NCI-H2227 (cell line): Measurements from ENCODE around the gene MEDAG.

Source experiments
- DNase-seq: peaks from one replicate; lab custom pipeline; 2025; ENCODE audit not compliant: unreplicated experiment; lab: John Stamatoyannopoulos, UW

MEDAG gene

DNA sequence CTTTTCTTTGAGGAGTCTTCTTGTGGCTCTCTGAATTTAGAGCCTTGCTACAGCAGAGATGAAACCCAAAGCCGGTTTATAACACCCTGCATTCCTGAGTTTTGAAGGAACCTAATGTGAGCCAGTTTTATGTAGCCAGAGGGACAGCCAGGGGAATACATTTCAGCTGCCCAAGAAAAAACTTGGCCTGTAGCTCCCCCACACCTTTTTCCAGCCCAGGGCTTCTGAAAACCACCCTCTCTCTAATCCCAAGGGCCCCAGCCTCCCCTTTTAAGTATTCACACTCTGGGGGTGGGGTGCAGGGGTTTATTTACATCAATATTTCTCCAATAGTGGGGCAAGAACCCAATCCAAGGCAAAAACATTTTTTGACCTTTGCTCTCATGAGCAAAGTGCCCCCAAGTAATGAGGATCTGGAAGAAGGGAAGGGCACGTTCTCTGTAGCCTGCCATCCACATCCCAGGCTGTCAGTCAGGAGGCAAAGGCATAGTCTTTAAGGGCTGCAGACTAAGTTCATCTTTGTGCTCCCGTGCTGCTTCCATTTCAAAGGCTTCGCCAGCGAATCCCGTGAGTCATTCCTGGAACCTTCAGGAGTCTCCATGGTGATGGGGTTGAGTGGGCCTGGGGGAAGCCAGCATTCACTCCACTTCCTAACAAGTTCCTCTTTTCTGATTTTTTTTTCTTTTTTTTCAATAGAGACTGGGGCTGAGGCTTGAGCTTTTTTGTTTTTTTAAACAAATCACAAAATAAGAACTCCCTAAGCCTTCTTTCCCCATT lies 33.2 kb upstream of the MEDAG start:
- DNase-seq = peak; percentile 56

DNA sequence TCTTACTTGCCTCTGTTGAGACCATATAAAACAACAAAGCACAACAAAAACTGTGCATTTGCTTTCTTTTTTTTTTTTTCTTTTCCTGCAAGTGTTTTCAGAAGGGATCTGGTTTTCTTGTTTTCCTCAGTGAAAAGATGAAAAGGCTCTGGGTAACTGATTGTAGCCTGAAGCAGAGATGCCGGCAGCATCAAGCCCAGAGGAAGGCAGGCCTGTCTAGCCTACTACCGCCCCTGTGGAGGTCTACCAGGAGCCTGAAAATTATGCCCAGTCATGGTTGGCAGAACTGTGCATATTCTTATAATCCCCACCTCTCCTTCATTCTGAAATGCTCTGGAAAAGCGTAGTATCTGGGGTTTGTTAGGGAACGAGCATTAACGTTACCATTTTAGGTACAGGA lies 32.6 kb upstream of the MEDAG start:
- DNase-seq = no peak

DNA sequence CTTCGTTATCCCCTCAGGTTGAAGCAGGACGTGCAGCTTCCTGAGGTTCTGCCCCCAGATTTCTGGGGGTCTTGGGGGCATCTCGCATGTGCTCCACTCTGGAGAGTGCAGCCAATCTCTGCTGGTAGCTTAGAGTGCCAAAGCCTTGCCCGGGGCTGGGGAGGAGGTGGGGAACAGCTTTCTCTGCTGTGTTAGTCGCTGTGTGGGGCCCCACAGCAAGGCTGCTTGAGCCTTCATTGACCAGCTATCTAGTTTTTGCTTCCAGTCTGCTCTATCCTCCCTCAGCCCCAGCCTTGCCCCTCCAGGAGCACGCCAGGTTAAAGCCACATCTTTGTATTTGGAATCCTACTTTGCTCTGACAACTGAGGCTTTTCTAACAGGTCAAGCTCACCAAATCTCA lies 32.0 kb upstream of the MEDAG start:
- no peak for DNase-seq

DNA sequence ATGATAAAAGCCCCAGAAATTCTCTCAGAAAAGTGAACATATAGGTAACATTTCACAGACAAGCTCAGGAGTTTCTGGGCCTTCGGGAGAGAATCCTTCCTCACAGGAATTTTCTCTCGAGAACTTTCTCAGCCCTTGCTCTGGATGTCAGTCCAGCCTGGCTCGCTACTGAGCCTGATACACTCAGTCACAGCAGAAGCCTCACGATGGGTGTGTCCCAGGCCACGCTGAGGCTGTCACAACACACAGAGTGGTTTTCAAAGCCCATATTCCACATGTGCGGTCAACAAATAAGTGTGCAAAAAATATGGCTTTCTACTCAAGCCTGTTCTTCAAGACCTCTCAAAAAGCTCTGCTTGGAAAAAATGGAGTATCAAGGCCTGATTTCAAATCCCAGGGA lies 31.5 kb upstream of the MEDAG start:
- DNase-seq = no peak

DNA sequence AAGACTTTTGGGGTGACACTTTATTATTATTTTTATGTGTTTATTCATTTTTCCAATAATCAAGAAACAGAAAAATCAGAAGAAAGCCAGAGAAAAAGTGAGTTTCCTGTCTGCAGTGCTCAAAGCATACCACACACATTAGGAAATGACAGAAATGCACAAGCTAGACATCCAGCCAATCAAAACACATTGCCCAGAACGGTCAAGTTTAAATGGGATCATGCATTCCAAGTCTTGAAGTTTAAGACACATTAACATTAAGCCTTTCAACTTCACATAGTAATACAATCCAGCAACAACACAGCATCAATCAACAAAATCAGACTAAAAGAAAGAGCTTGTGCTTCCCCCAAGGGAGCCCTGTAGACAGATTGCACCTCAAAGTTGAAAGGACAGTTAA lies 28.7 kb upstream of the MEDAG start:
- DNase-seq = no peak

DNA sequence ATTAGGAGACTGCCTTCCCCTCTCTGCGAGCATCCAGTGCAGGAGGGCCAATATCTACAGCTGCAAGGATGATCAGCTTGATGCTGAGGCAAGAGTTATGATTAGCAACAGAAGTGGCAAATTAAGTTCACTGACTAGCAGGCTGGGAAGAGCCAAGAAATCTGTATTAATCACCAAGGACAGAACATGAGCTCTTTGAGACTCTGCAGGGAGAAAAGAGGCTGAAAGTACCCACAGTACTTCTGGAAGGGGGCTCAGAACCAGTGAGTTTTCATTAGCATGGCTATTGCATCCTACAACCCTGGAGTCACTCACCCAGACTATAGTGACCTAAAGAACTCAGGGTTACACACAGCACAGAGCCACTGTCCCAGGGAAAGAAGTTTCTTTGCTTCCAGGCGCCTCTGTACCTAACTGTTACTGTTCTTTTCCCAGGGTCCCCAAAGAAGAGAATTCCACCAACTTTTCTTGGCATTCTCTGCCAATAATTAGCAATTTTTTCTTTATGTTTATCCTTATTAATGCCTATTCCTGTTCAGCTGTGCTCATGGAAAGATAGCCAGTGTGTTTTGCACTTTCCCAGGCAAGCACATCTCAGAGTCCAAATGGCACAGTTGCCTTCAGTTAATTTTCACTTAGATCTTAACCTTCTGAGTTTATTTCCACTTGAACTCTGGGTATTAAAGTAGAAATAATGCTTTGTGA lies 25.8 kb upstream of the MEDAG start:
- DNase-seq = no peak

DNA sequence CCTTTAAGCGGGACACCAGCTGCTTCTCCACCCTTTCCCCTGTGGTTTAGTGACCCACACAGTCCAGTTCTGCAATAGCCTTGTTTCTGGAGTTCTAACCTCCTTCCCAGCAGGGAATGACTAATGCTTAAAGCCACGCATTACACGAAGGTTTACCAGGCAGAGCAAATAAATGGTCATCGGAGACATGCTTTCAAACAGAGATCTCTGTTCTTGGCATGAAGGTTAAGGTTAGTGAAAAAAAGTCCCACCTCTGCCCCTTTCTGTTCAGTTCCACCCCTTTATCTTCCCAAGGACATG lies 25.3 kb upstream of the MEDAG start:
- no peak for DNase-seq

DNA sequence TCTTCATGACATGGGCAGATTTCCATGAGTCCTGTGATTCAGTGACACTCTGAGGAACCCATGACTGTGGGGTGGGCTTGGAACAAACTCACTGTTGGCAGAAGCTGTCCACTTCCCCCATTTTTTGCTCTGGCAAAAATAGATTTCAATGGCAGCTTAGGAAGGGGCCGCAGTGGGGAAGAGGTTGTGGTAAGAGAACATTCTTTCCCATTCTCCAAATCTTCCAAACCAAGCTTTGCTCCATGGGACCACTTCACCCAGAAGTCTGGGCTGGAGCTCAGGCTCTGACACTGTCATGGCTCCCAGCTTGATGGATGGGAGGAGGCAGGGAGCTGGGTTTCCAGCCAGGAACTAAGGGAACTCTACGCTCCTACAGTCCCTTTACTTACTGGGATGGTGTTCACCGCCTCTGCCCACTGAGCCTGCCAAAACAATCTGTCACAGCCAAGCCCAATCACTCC lies 24.9 kb upstream of the MEDAG start:
- no peak for DNase-seq

DNA sequence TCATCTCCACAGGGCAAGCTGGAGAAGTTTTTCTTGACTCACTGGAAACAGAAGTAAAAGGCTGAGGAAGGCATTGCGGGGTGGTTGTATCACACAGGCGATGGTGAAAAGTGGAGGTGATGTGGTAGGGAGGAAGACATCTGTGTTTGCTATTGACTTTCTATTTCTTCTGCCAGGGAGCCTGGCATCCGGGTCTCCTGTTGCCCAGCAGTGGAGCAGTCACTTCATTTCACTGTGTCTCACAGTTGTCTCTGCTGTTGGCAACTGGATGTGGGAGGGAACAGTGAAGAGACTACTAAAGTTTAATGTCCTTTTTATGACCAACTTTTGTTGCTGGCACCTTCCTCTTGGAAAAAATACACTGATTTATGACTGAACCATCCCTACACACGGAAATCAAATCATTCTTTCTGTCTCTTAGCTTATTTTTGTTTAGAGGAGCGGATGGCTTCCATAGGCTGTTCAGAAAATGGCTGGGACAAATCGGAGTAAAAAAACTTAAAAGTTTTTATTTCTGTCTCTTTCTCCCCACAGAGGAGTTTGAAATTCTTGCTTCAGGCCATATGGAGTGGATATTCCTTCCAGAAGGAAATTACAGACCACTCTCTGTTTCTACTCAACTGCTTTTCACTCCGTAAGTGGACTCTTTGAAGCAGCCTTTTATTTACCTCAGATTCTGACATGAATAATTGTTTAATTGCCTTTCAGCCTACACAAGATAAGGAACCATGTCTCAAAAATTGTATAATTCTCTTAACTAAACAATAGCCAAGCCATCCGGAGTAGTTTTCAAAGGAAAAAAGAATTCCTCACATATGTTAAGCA lies 23.8 kb upstream of the MEDAG start:
- DNase-seq = no peak

DNA sequence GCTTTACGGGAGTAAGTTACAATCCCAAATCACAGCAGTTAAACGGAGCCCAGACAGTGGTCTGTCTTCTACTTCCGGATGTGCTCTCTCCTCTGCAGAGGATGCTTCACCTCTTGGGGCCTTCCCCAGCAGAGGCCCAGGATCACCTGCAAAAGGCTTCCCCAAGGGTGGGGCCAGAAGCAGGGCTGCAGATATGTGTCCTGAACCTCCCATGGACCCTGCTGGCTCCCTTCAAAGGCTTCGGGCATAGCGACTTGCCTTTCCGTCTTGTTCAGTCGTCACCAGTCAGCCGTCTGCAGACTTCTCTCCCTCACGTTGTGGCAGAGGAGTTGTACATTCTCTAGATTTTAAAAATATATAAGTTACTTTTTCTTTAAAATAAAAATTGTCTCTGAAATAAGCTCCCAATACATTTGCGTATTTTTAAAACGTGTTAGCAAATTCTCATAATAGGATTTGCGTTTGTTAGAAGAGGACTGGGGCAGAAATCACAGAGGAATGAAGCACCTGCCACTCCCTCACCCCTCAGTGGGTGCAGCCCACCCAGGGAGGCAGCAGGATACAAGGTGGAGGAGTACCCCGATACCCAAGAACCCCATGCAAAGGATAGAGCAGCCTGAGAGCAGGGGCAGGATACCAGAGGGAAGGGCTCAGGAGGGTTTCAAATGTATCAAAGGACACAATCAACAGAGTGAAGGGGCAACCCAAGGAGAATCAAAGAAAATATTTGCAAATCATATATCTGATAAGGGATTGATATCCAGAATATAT lies 22.9 kb upstream of the MEDAG start:
- DNase-seq = no peak

DNA sequence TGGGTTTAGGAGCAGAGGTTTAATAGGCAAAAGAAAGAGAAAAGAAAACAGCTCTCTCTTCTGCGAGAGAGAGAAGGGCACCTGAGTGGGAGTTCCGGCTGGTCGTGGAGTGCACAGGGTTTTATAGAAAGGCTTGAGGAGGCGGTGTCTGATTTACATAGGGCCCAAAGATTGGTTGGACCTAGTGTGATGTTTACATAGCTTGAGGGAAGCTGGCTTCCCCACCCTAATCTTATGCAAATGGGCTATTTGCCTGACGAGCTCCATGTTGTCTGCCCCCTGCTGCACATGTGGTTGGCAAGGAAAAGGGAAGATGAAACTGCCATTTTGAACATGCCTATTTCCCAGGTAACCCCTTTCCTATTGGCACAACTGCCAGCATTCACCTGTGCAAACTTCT lies 21.5 kb upstream of the MEDAG start:
- DNase-seq = no peak

DNA sequence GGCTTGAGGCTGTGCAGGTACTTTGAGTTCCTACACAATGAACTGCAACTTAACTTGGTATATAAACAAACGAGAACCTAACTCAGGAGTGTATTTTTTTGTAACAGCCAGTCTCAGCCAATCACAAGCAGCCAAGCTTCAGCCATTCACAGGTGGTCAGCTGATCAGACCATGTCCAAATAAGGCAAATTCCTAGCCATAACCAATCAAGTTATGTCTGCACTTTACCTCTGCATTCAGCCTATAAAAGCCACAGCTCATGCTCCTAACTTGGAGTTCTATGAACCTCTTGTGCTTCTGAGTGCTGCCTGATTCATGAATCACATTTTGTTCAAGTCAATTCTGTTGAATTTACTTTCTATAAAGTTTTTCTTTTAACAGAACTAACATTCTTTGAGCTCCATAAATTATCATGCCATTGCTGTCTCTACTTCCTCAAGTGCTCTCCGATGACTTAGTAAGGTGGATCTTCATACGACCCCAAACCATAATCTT lies 16.8 kb upstream of the MEDAG start:
- DNase-seq = no peak

DNA sequence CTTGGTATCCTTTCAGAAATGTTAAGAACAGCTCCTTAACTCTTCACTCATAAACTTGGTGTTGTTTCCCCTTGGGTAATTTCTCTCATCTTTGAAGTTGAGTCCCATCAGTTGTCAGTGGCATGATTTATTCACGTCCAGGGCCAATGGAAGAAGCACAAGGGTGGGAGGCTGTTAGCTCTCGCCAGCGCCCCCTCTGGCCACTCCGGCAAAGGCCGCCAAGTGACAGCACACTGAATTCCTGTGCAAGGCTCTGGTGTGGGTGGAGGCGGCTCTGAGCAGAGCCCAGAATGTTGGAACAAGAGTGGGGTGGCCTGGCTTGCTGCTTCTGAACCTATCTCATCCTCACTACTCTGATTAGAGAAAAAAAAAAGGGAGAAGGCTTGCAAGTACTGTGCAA lies 13.1 kb upstream of the MEDAG start:
- no peak for DNase-seq

DNA sequence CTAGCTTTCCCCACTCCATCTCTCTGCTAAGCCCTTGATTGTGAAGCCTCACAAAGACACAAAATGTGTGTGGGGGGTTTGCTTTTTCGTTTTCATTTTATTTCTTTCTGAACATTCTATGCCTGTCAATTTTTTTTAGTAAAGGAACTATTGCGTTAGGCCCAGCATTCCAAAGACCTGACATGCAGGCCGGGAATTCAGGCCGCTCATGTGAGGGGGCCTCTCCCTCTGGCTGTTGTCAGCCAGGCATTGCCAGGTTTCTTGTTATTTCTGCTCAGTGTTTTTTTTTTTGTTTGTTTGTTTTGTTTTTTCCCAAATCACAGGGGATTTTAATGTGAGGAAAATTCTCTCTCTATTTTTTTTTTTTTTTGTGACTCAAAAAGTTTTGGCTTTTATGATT lies 10.3 kb upstream of the MEDAG start:
- DNase-seq = no peak

DNA sequence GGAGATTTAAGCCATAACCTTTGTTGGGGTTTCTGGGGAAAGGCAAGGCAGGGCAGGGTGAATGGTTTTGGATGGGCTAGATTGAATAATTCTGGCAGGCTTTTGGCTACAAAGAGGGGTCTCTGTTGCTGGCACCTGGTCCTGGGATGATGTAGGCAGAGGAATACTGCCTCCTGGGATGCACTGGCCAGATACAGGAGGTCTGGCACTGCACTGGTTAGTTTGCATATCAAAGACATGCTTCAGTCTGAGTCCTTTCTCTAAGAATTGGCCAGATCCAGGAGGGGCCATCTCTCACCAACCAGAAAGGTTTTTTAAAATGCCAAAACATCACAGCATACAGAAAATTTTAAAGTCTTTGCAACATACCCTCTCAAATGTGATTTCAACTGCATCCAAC lies 8.0 kb upstream of the MEDAG start:
- DNase-seq = no peak

DNA sequence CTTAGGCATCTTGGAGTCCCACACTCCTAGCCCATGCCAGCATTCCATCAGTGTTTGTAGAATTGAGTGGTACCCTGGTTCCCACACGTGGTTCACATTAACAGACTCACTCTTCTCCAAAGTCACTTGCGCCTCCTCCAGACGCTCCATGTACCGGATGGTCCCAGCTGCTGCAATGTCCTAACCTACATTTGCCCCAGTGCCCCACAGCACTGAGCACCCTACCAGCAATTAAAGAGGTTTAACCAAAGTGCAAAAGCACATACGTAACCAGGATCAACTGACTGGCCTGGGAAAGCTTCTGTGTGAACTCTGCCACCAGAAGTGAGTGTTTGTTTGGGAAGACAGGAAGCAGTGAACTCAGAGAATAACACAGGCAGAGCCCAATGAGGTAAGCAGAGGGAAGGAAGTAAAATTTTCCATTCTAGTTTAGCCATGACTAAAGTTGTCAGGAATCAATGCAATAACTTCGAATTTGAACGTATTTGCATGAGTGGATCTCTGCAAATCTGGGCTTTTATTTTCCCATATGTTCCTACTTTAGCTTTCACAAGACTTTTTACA lies 7.3 kb upstream of the MEDAG start:
- no peak for DNase-seq

DNA sequence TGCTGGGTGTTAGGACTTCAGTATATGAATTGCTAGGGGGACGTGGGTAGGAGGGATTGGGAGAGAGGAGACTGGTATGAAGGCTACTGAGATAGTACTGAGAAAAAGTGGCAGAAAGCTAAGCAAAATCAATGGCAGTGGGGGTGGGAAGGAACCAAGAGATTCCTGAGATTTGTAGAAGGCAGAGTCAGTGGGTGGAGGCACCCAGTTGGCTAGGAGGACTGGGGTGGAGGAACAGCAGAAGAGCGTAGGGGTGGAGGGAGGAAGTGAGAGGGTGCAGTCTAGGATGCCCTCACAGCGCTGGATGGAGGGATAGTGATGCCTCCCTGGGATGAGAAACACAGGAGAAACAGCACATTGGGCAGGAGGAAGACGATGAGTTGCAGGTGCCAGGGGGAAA lies 5.6 kb upstream of the MEDAG start:
- DNase-seq = no peak

DNA sequence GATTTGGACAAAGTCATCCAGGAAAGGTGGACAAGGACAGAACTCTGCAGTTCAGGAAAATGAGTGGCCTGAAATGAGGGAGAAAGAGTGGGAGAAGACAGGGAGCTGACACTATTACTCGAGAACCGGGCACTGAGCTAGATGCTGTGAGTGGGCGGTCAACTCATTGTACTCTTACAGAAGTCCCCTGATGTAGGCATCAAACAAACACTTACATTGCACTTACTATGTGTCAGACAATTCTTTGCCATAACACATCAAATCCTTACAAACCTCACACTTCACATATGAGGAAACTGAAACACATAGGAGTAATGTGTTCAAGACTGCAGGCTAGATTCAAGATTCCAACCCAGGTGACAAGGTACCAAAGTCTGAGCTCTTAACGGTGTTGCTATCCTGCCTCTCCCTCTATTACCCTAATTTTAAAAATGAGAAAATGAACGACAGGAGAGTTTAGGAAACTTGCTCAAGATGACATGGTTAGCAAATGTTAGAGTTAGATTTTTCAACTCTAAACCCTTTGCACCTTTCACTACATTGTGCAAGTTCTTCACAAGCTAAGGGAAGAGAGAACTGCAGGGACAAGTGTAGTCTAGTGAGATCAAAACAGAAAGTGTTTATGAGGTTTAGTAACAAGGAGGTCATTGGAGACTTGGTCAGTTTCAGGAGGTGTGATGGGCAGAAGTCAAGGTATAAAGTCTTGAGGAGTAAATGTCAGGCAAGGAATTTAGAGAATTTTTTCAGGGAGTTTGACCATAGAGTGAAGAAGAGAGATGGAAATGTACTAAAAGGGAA lies 4.9 kb upstream of the MEDAG start:
- no peak for DNase-seq

DNA sequence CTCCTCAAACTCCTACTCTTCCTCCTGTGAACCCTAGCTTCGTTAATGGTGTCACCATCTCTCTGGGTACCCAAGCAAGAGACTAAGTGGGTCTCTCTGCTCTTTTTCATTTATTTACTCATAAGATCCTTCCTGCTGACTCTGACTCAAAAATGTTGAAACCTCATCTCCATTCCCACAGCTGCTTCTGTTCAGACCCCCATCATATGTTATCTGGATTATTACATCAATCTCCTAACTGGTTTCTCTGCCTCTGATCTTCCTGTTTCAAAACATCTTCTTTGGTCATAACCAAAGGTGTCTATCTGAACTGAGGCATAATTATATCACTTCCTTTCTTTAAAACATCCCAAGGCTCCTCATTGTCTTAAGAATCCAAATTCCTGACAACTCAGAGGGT lies 2.0 kb upstream of the MEDAG start:
- no peak for DNase-seq
